ENCODE results near the gene ARHGEF2.

ARHGEF2 gene

DNA sequence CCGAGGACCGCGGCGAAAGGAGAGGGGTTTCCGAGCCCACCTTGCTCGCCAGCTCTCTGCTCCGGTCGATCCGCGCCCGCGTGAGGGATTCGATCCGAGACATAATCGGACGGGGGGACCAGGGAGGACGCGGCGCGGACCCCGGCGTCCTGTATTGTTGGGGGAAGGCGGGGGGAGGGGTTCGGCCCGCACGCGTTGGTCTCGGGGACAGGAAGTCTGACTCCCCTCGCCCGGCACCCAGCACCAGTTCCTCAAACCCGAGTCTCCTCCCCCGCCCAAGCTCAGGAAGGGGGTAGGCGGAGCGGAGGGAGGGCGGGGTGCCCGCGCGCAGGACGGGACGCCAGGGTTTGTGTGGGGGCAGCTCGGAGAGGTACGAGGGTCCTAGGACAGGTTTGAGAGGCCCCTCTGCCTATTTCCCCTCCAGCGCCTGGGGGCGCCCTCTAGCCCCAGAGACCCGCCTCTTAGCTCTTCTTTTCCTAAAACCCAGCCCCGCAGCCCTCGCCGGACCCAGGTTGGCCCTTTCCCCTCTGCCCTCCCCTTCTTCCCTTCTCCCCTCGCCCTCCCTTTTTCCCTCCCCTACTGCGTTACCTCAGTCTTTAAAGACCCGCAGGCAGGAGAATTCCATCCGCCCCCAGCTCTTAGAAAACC, at the start of gene ARHGEF2:
TSS of gene ARHGEF2 (minus strand) at position 223 of the 648 bp plus-strand sequence. CDS start at position 103, 120 bp downstream.
- peak; percentile 83 to 86 for DNase-seq

DNA sequence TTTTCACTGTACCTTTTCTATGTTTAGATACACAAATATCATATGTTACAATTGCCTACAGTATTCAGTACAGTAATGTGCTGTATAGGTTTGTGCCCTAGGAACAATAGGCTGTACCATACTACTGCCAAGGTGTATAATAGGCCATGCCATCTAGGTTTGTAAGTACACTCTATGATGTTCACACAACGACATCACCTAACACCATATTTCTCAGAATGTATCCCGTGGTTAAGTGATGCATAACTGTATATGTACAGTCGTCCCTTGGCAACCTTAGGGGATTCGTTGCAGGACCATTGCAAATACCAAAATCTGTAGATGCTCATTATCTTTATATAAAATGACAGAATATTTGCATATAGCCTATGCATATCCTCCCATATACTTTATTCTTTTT, 48.2 kb upstream of the ARHGEF2 start:
- no peak for DNase-seq

DNA sequence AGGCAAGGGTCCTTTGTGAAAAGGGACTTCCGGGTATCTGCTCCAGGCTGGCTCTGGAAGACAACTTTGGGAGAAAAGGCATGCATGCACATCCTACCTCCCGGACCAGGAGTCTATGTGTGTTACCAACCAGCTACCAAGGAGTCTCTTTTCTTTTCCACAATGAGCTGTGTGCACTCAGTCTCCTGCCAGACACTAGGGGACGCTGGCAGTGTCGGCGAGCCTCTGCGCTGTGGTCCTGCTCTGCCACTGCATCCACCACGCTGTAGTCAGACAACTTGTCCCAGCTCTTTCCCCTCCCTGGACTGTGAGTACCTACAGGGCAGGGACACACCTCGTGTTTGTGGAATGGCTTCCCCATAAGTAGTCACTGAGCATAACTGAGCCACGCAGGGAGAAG, 47.5 kb upstream of the ARHGEF2 start:
- DNase-seq = no peak

DNA sequence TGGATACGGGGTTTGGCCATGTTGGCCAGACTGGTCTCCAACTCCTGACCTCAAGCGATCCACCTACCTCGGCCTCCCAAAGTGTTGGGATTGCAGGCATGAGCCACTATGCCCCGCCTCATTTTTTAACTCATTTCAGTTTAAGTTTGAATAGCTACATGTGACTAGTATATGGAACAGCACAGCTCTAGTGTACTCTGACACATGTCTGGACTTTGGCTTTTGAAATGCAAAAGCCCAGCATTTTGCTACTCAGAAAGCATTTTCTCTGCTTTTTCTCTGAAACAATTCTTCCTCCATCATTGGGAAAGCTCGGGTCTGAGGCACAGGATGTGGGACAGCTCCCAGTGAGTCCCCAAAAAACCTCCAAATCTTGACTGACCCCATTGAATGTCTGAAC, 46.5 kb upstream of the ARHGEF2 start:
- DNase-seq = no peak

DNA sequence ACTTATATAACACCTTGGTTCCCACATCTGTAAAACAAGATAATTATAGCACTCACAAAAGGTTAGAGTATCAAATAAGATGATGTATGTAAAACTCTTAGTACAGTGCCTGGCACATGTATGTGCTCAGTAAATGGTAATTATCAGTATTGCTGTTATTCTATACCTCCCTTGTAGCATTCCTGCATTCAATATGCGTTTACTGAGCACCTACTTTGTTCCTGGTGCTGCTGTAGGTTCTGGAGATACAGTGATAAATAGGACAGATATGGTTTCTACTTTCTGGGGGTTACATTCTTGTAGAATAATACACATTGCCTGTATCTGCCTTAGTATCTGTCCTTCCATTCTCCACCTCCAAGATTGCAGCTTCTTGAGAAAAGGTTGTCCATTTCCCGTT, 43.6 kb upstream of the ARHGEF2 start:
- DNase-seq = no peak

DNA sequence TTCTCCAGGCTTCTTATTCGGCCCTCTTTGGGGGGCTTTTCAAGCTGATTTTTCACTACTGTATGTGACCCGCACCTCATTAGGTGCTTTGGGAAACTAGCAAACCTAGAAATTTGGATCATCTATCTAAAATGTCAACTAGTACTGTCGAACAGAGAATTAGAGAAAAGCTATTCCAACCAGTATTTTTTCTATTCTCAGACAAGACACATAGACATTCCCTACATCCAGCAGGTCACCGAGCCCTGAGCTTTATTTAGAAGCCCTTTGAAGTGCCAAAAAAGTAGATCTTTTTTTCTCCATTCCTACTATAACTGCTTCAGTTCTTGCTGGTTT, 42.7 kb upstream of the ARHGEF2 start:
- no peak for DNase-seq

DNA sequence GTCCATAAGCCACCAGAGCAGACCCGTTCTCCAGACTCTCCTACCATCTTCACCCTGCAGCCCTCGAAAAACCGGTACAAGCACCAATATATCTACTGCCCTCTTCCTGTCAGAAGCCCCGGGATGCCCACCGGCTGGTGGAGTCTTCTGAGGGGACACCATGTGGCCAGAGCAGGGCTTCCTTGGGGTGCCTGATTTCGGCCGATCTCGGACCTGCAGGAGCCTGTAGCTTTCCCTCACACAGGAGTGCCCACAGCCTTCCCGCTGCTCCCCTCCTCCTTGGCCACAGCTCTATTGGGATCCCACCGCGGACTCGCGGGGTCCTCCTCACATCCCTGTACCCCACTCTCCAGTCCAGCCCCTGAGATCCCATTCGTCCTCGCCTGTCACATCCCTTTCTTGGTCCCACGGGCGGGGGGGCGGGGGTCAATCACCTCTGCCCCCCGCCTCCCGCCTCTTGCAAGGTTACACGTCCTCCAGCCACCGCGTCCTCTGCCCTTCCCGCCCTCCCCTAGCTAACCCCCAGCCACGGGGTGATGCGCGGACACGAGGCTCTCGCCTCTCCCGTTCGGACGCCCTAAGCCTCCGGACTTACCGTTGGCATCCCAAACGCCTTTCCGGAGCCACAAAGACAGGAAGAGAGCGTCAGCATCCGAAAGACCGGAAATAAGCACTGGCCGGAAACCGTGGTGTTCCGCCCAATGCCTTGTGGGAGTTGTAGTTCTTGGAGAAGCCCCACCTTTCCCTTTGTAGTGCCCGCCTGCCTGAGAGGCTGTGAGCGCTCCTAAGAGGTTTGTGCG, 42.1 kb upstream of the ARHGEF2 start, which contains the start of gene SSR2:
TSS of gene SSR2 (minus strand) at position 659 of the 800 bp plus-strand sequence. CDS start 784 bp downstream, outside the sequence.
- DNase-seq = peak; percentile 81 to 82

DNA sequence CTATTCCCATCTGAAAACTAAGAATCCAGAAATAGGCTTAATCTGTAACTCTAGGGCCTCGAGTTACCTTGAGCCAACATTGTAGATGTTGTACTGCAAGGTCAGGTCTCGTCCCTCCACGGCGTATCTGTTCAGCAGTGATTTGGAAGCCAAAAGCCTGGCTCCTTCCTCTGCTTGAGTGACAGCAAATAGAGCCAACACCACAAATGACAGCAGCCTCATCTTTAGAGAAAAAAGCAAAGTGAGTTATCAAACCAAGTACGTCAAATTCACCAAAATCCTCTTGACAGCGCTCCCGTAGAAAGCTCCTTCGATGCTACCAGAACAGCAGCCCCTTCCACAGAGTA, 41.6 kb upstream of the ARHGEF2 start:
- DNase-seq = no peak

DNA sequence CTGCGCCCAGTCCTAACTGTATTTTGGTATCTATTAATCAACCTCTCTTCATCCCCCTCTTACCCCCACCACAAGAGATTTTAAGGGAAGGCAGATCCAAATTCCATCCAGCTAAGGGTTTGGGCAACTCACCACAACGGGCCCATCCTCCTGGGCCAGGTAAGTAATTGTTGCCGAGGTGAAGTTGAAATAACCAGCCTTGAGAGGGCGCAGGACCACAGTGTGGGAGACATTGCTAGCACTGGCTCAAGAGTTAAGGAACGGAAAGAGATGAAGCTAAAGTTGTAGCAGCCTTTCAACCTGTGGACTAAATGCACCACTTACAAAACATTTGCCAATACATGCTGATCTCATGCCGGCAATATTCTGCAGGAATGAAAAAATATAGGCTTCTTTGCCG, 36.5 kb upstream of the ARHGEF2 start:
- DNase-seq = no peak

DNA sequence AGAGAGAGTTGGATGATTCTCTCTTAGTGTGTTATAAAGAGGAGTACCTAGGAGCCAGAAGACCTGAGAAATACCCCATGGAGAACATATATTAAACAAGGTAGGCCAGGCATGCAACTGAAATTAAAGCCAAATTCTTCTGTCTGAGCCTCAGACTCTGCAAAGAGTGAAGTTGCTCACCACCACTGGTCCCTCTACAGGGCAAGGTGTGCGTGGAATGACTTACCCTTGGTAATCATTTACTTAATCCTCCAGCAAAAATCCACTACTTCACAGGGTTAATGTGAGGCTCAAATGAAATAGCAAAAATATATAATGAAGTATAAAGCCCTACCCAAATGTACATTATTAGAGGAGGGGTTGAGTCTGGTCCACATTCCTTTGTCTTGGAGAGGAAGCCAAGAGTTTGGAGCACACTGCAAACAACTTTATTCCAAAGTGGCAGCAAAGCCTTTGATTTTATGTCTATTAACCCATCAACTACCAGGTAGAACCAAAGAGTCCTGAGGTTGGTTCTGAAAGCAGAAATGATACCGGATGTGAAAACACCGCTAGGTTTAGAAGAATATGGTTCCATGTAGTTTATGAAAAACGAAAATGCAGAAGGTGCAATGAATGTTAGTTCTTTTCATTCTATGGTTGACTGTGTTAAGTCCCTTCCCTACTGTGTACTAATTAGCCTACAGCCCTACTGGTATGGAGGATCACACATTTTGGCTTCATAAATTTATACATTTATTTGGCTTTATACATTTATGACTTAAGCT, 33.9 kb upstream of the ARHGEF2 start:
- DNase-seq = no peak

DNA sequence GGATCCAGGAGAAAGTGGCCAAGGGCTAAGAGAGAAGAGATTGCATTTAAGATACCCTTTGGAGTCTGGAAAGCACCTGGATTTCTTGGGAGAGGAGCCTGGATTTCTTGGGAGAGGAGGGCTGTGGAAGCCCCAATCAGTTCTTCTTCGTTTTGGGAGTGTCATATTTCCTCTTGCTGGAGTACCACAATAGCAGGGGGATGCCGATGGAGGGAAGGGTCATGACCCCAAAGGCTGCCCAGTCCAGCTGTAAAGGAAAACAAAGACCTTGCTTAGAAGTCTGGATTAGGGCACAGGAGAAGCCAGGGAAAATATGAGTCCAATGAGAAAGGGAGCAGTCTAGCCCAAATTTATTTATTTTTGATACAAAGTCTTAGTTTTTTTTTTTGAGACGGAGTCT, 31.1 kb upstream of the ARHGEF2 start:
- no peak for DNase-seq

DNA sequence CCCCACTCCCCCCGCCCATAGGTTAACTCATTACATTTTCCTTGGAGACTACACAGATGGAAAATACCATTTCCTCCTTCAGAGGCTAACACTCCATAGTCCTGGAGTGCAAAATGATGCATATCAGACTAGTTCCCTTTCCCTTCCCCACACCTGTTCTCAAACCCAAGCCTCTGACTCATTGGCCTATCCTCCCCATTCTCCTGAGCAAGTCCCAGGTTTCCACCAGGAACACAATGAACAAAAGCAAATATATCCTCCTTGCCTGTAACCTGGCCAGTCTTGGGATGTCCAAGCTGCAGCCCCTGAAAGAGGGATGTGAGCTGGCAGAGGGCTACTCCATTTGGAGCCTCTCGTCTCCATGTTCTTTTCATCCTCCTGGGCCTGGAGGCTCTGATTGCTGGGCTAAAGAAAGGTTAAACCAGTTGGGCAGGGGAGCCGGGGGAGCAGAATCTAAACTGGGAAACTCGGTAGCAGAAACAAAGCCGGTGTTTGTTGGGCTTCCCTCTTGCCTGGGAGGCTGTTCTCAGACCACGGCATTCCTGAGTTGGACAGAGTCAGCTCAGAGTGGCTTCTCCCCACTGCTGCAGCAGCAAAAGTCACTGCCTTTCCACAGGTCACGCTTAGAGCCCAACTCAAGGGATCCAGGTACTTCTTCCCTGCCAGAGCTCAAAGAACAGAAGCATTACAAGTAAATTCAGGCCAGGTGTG, 28.5 kb upstream of the ARHGEF2 start:
- no peak for DNase-seq

DNA sequence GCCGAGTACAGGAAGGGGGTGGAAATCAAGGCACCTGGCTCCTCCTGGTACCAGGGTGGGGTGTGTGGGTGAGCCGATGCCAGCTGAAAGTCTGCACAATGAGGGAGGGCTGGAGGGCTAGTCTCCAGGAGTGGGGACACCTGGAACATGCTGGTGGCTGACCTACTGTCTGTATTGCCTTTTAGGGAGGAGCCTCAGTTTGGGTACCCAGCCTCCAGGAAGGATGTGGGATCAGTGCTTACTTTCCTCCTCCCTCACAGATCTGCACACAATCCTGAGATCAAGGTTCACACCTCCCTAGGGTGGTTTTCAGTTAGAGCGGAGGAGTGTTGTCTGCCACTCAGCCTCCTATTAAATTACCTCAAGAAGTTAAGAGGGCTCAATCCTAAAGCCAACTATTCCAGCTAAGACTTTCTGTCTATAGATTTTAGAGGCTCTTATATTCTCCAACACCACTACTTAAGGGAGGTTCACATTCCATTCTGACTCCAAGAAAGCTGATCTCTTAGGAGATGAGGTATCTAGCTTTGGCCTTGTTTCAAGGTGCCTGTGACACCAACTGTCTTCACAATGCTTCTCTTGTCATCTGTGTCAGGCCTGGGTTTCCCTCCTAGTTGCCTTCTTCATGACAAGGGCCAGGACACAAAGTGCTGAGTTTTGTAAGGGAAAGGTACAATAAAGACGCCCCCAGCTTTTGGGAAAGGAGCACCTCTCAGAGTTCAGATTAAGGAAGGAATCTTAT, 26.7 kb upstream of the ARHGEF2 start:
- peak in 1 of 2 donors; percentile 5 for DNase-seq

DNA sequence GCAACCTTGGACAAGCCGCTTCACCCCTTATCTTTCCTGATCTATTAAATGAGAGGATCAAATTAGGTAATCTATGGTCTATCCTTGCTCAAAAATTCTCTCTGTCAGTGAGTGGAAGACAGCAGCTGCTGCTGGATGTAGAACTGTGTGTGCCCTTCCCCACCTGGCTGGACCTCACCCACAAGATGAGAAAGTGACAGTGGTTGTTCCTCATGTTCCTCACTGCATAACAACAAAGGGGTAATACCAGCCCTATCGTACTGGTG, 25.5 kb upstream of the ARHGEF2 start:
- no peak for DNase-seq

DNA sequence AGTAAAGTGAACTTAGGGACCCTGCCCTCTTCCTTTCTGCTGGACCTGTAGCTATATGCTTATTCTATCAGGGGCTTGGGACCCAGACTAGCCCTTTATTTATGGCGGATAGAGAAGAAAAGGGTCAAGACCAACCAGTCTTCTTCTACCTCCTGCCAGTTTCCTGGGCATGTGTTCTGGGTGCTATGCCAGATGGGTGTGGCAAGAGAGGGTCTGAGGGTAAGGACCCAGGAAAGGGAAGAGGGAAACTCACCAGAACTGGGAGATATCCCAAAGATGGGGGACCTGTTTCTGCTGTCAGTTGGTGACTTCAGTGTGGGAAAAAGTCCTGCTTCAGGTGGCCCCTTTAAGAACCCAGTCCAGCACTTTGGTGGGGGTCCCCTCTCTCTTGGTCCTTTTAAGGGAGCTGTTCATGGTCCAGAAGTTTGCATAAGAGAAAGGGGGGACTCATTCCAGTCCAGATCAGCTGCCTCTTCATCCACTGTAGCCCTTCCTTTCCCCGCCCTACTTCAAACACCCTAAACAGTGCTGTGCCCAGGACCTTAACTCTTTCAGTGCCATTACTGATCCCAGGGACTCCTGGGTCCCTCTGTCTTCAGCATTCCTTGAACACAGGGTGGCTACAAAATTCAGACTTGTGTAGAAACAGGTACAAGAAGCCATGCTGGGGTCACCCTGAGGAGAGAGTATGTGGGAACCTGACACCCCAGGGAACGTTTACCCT, 24.0 kb upstream of the ARHGEF2 start:
- DNase-seq = no peak

DNA sequence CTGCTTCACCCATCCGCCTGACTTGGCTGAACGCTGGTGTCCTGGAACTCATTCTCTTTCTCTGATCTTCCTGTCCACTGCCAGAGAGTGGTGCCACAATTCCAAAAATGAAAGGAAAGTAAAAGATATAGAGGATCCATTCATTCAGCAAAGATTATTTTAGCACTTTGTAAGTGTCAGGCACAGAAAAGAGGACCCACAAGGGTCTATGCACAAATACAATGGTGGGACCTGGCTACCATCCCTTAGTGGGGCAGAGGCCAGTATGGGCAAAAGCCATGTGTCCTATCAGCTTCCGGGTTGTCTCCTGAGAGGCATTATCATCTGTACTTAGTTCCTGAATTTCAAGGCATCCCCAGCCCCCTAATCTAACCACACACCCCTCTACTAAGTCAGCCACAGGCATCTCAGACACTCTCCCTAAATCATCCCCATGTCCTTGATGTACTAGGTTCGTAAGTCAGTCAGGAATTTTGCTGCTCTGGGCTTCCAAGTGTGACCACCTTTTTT, 23.4 kb upstream of the ARHGEF2 start:
- DNase-seq = no peak

DNA sequence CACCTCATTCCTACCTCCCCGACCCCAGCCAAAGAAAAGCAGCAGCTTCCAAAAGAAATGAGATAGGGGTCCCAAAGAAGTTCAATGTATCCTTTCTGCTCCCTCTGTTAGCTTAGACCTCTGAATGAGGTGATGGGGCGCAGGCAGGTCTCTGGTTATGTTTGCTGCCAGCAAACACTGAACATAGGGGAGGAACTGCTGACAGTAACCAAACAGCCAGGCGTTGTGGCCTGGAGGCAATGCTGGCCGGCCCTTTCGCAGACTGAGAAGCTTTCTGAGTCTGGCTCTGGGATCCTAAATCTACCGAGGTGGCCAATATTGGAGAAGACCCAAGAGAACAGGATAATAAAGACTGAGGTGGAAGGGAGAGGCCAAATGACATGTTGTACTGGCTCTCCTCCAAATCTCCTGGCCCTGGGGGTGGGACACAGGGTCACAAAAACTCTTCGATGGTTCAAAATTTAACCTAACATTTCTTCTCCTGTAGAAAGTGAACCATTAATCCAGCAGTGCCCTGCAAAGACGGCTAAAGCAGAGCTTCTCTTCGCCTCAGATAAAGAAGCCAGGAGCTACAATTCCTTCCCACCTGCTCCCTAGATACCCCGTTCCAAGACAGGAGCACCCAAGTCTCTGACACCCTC, 22.8 kb upstream of the ARHGEF2 start:
- DNase-seq = no peak

DNA sequence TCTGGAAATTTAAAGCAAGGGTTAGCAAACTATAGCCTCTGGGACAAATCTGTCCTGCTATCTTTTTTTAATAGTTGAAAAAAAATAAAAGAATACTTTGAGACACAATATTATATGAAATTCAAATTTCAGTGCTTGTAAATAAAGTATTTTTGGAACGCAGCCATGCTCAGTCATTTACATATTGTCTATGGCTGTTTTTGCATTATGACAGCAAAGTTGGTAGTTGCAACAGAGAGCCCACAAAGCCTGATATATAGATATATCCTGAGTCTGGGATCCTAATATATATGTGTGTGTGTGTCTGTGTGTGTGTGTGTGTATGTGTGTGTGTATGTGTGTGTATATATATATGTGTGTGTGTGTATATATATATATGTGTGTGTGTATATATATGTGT, 21.6 kb upstream of the ARHGEF2 start:
- DNase-seq = no peak

DNA sequence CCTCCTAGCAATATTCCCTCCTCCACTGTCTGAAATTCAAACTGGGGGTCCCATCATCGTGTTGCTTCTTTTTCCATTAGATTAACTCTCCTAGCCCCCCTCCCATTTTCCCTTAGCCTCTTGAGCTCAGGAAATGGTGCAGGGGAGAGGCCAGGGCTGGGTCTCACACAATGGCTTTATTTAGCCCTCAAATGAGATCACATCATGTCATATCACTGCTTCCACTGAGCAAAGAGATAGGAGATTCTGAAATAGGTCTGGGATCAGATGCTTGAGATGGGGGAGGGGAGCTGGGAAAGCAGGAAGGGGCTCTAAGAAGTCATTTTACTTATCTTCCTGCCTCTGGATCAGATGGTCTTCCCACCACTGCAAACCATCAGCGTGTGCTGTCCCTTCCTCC, 17.8 kb upstream of the ARHGEF2 start:
- no peak for DNase-seq

DNA sequence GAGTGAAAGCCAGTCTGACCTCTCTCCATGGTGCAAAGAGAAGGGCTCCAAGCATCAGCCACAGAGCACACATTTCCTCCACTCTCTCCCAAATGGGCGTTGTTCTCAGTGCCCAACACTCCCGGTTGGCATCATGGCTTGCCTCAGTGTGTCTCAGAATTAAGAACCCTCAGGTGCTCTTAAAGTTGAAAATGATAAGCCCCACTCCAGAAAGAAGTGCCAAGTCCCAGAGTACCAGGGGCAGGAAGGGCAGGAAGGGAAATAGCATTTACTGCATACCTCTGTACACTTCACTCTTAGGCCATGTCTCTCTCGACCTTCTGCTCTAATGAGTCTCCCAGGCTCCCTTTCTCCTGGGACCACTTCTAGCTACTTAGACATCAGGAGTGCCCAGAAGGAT, 15.2 kb upstream of the ARHGEF2 start:
- no peak for DNase-seq

DNA sequence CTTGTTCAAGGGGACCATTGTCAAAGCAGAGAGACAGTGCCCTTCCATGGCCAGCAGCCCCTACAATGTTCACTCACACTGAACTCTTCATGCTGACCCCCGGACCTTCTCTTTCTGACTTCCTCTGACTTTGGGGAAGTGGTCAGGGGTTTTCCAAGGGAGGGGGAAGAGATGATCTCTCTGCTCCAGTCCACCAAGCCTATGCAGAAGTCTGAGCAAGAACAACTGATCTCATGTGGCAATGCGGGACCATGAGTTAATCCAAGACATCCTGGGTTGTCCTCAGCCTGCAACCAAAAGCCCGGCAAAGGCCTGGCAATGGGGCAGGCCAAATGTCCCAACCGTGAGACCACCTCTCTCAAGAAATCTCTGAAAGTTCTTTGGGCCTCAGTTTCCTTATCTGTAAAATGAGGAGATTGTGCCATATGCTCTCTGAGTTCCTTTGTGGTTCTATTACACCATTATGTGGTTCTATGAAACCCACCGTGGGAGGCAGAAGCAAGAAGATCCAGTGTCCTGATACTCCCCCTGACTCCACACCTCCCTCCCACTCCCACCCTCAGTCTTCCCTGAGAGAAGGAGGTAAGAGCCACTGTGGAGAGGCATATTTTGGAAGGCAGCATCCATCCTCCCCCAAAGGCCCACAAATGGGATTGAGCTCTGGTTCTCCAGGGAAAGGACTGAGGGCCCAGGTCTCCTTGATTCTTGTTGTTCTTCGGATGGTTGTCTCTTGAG, 11.8 kb upstream of the ARHGEF2 start:
- DNase-seq = no peak

Measured in activated CD4-positive, alpha-beta T cell treated with anti-CD3 and anti-CD28 coated beads for 4 hours (primary cell).